Kidney (tissue), 14 donors: ENCODE data around the gene PPOX. TPM values are rescaled to one million over a fixed set of nuclear protein-coding genes. Genes with fewer than 3 reads are reported as not detected.

Source experiments
- DNase-seq, 5 donors: peaks; one replicate each; pipeline ENCODE4 v3.0.0-alpha.2; 2013 to 2020
- FAIRE-seq: peaks from 2 replicates; lab custom pipeline; 2012; peaks lifted over from hg19 to GRCh38; lab: Jason Lieb, UNC
- H3K27ac ChIP-seq, 2 donors: one replicate each; pipeline ENCODE4 v1.7.0; 2013; ENCODE audit warnings: low read depth in 2 of 2, low read length in 2 of 2, inconsistent platforms in 1 of 2
- H3K27me3 ChIP-seq: one replicate; pipeline ENCODE4 v1.7.1; 2013; ENCODE audit warnings: low read length, inconsistent platforms; ENCODE audit not compliant: control insufficient read depth, insufficient read depth
- H3K36me3 ChIP-seq, 3 donors: one replicate each; pipeline versions ENCODE4 v1.7.0 to v1.7.1; 2013; ENCODE audit warnings: low read length in 3 of 3, control low read depth in 1 of 3, inconsistent platforms in 1 of 3; ENCODE audit not compliant: insufficient read depth in 3 of 3, control insufficient read depth in 2 of 3
- H3K4me1 ChIP-seq, 3 donors: one replicate each; pipeline versions ENCODE4 v1.7.0 to v1.7.1; 2013; ENCODE audit warnings: low read length in 3 of 3, inconsistent platforms in 1 of 3, low read depth in 1 of 3; ENCODE audit not compliant: control insufficient read depth in 2 of 3, insufficient read depth in 2 of 3
- H3K4me3 ChIP-seq, 3 donors: one replicate each; pipeline versions ENCODE4 v1.7.0 to v1.8.1; 2013; ENCODE audit warnings: low read length in 3 of 3, control low read depth in 1 of 3, inconsistent platforms in 1 of 3
- H3K9ac ChIP-seq, 3 donors: one replicate each; pipeline versions ENCODE4 v1.7.0 to v1.7.1; 2013; ENCODE audit warnings: low read length in 3 of 3, control low read depth in 1 of 3, inconsistent platforms in 1 of 3
- H3K9me3 ChIP-seq, 3 donors: one replicate each; pipeline versions ENCODE4 v1.7.0 to v1.7.1; 2013; ENCODE audit warnings: low read length in 3 of 3, control low read depth in 1 of 3, inconsistent platforms in 1 of 3; ENCODE audit not compliant: control insufficient read depth in 2 of 3, insufficient read depth in 1 of 3
- intact Hi-C: fragments of 100-400 bp; cut with DNase I; formaldehyde crosslinking; loops from one replicate; pipeline ENCODE4 v1.11.1; 2022
- polyA plus RNA-seq: library from polyadenylated mRNA; stranded (reverse); fragments of 350-450 nt; fragmentation: Illumina TruSeq; extraction: RNeasy Lipid Tissue Mini Kit (QIAGEN cat#74804); gene quantifications from one replicate; pipeline ENCODE4 v1.2.3, GENCODE V29; 2014; ENCODE audit warnings: low read depth, low replicate concordance; ENCODE audit not compliant: insufficient read depth
- total RNA-seq: library from RNA; stranded (reverse); fragmentation: NEBNext Ultra II Directional; extraction: Animal tissue kit (Norgen Biotek cat#: 25700); gene quantifications from one replicate; pipeline ENCODE4 v1.2.1, GENCODE V29; 2021
- TF ChIP-seq, protein P1 (sequence below): IDR thresholded peaks from 3 replicates; pipeline ENCODE4 v1.5.1; 2012; ENCODE audit warnings: mild to moderate bottlenecking, moderate library complexity, borderline replicate concordance; ENCODE audit not compliant: insufficient read depth; ENCODE audit errors: extremely low read depth
- donor health status: control.
- donor health status: control.
- donor health status: control.
- donor health status: control.
- donor health status: control.
- donor health status: DM: yes; HTN: yes; CAD: no.
- donor health status: Normal renal cell carcinoma (clear cell type).

The PPOX gene
- total and polyA plus RNA-seq, 2 donors from 2014 or later, result 23.6 to 29.4 TPM

- H3K9me3 ChIP-seq, result no peaks in the 10 kb centered on the region
- H3K27ac ChIP-seq, result no peak overlapping the region
- H3K27me3 ChIP-seq, result no peaks in the 10 kb centered on the region
- intact Hi-C loops, result no loop called here
- TF ChIP-seq, protein P1, sequence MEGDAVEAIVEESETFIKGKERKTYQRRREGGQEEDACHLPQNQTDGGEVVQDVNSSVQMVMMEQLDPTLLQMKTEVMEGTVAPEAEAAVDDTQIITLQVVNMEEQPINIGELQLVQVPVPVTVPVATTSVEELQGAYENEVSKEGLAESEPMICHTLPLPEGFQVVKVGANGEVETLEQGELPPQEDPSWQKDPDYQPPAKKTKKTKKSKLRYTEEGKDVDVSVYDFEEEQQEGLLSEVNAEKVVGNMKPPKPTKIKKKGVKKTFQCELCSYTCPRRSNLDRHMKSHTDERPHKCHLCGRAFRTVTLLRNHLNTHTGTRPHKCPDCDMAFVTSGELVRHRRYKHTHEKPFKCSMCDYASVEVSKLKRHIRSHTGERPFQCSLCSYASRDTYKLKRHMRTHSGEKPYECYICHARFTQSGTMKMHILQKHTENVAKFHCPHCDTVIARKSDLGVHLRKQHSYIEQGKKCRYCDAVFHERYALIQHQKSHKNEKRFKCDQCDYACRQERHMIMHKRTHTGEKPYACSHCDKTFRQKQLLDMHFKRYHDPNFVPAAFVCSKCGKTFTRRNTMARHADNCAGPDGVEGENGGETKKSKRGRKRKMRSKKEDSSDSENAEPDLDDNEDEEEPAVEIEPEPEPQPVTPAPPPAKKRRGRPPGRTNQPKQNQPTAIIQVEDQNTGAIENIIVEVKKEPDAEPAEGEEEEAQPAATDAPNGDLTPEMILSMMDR, result no peak
- no peak overlapping the region for H3K9ac ChIP-seq
- H3K4me1 ChIP-seq, result peaks cover 0 to 16% (median 11%) of the 10 kb centered on the region in 3 donors
- no peak for FAIRE-seq
- H3K36me3 ChIP-seq, result peaks cover 4 to 14% (median 8%) of the 10 kb centered on the region in 3 donors
- no peak for DNase-seq
- H3K4me3 ChIP-seq, result no peak overlapping the region
Observed at GRCh38 chr1:161161652-161162051, 4.6 kb upstream of the PPOX start.

DNA sequence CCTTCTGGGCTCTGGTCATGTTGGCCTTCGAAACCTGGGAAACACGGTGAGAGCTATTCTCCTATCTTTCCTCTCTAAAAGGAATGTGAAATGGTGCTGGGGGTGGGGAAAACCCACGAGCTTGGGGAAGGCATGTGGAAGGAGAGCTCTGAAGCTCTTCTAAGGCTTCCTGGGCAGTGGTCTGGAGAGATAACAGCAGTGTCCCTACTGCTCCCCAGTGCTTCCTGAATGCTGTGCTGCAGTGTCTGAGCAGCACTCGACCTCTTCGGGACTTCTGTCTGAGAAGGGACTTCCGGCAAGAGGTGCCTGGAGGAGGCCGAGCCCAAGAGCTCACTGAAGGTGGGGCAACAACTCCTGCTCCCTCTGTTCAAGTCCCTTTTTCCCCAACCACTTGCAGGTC lies 4.2 kb upstream of the PPOX start:
- no peaks in the 10 kb centered on the region for H3K27me3 ChIP-seq
- peaks cover 0 to 20% (median 11%) of the 10 kb centered on the region in 3 donors for H3K4me1 ChIP-seq
- peaks cover 4 to 14% (median 8%) of the 10 kb centered on the region in 3 donors for H3K36me3 ChIP-seq
- no peak overlapping the region for H3K9ac ChIP-seq
- intact Hi-C loops, result no loop called here
- TF ChIP-seq, protein P1, result no peak
- DNase-seq, result no peak
- no peak overlapping the region for H3K27ac ChIP-seq
- no peak for FAIRE-seq
- no peak overlapping the region for H3K4me3 ChIP-seq
- no peaks in the 10 kb centered on the region for H3K9me3 ChIP-seq

DNA sequence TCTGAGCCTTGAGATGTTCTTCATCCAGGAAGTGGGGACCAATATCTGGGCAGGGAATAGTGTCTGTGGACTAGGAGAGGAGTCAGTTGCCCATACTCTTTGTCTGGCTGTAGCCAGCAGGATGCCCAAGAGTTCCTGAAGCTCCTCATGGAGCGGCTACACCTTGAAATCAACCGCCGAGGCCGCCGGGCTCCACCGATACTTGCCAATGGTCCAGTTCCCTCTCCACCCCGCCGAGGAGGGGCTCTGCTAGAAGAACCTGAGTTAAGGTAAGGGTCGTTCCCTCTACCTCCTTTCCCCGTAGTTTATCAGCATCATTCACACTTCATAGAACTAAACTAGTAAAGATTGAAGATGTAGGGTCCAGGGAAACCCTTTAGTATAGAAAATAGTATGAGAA lies 3.4 kb upstream of the PPOX start:
- Histone ChIP-seq H3K9me3 (no peaks in the 10 kb centered on the region), H3K27me3 (no peaks in the 10 kb centered on the region), H3K9ac (no peak overlapping the region), H3K4me3 (no peak overlapping the region), H3K27ac (no peak overlapping the region), H3K36me3 (peaks cover 4 to 14% (median 8%) of the 10 kb centered on the region in 3 donors), H3K4me1 (peaks cover 0 to 23% (median 11%) of the 10 kb centered on the region in 3 donors)
- FAIRE-seq (no peak), DNase-seq (no peak)
- intact Hi-C loops, result no loop called here
- TF ChIP-seq, protein P1, result no peak

DNA sequence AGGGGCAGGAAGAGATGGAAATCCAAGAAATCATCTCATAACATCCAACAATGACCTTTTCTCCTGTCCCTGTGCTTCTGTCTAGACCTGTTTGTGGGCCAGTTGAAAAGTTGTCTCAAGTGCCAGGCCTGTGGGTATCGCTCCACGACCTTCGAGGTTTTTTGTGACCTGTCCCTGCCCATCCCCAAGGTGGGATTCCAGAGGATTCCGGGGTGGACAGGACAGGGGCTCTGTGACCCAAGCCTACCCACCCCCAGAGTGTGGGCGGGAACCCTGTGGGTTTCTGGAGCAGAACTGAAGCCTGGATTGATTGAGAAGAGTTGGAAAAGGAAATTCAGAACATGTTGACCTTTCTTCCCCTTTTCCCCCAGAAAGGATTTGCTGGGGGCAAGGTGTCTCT lies 2.4 kb upstream of the PPOX start:
- intact Hi-C loops, result no loop called here
- no peaks in the 10 kb centered on the region for H3K27me3 ChIP-seq
- no peak for DNase-seq
- H3K9ac ChIP-seq, result no peak overlapping the region
- peaks cover 4 to 14% (median 4%) of the 10 kb centered on the region in 3 donors for H3K36me3 ChIP-seq
- no peak overlapping the region for H3K4me3 ChIP-seq
- no peaks in the 10 kb centered on the region for H3K9me3 ChIP-seq
- FAIRE-seq, result no peak
- H3K27ac ChIP-seq, result no peak overlapping the region
- H3K4me1 ChIP-seq, result peaks cover 0 to 23% (median 9%) of the 10 kb centered on the region in 3 donors
- TF ChIP-seq, protein P1, result no peak
